ENCODE measurements around the gene CDC42EP4. TPM values are rescaled to one million over a fixed set of nuclear protein-coding genes. Genes with fewer than 3 reads are reported as not detected.

Gene CDC42EP4
- total and polyA plus RNA-seq, 2 donors (not counting 1 experiment from before 2014, with no cell fraction given): 20.9 to 34.2 TPM

DNA sequence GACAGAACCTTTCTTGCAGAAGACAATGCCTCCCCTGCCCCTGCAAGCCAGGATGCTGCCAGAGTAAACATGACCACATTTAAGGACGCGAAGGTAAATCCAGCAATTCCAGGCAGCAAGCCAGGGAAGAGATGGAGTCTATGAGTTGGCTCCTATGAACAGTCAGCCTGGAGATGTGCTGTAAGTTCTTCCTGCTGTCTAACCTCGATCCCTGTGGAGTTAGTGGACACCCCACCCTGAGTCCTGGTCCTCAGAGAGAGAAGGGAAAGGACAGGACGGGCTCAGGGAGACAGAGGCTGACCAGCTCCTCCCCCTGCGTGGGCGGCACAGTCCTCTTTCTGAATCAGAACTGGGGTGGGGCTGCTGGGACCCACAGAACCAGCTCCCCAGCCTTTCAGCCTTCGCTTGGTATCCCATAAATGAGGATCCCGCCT lies 24.9 kb downstream of the CDC42EP4 start:
- Histone ChIP-seq H3K27me3 (ENCODE audit: control insufficient read depth, insufficient read depth, low read length) (no peaks in the 10 kb centered on the region), H3K36me3 (ENCODE audit: control insufficient read depth, insufficient read depth, low read length) (peaks cover 18% of the 10 kb centered on the region), H3K4me2 (ENCODE audit: extremely low read depth, insufficient read depth, low read length) (no peak overlapping the region), H3K9ac (ENCODE audit: insufficient read depth, low read length) (no peak overlapping the region), H3K4me1 (ENCODE audit: control insufficient read depth, extremely low read depth, insufficient read depth, low read length) (peaks cover 24% of the 10 kb centered on the region), H3K9me3 (ENCODE audit: control insufficient read depth, insufficient read depth, low read depth, low read length) (no peaks in the 10 kb centered on the region), H3K27ac (ENCODE audit: insufficient read depth, low read length) (no peak overlapping the region), H2AFZ (ENCODE audit: low read length) (no peak overlapping the region), H3K4me3 (replicated peaks in 1 of 4; ENCODE audit: control extremely low read depth in 1 of 4, insufficient read depth in 1 of 4, low read depth in 3 of 4, low read length in 4 of 4) (no peak overlapping the region), H3K79me2 (ENCODE audit: control insufficient read depth, insufficient read depth, low read length) (peaks cover 61% of the 10 kb centered on the region), H4K20me1 (ENCODE audit: control insufficient read depth, extremely low read depth, insufficient read depth, low read length) (no peaks in the 10 kb centered on the region)
- DNase-seq (ENCODE audit: low read depth in 2 of 2): peak in 1 of 2 donors; percentile 76
- TF ChIP-seq EZH2 (IDR thresholded peaks at IDR 0.05; ENCODE audit: low read length, missing control alignments): no peak
- TF ChIP-seq, protein P1, sequence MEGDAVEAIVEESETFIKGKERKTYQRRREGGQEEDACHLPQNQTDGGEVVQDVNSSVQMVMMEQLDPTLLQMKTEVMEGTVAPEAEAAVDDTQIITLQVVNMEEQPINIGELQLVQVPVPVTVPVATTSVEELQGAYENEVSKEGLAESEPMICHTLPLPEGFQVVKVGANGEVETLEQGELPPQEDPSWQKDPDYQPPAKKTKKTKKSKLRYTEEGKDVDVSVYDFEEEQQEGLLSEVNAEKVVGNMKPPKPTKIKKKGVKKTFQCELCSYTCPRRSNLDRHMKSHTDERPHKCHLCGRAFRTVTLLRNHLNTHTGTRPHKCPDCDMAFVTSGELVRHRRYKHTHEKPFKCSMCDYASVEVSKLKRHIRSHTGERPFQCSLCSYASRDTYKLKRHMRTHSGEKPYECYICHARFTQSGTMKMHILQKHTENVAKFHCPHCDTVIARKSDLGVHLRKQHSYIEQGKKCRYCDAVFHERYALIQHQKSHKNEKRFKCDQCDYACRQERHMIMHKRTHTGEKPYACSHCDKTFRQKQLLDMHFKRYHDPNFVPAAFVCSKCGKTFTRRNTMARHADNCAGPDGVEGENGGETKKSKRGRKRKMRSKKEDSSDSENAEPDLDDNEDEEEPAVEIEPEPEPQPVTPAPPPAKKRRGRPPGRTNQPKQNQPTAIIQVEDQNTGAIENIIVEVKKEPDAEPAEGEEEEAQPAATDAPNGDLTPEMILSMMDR (conservative IDR thresholded peaks at IDR 0.05 in 1 of 2, IDR thresholded peaks at IDR 0.05 in 1 of 2; ENCODE audit: low read depth in 1 of 2, low read length in 2 of 2): no peak

DNA sequence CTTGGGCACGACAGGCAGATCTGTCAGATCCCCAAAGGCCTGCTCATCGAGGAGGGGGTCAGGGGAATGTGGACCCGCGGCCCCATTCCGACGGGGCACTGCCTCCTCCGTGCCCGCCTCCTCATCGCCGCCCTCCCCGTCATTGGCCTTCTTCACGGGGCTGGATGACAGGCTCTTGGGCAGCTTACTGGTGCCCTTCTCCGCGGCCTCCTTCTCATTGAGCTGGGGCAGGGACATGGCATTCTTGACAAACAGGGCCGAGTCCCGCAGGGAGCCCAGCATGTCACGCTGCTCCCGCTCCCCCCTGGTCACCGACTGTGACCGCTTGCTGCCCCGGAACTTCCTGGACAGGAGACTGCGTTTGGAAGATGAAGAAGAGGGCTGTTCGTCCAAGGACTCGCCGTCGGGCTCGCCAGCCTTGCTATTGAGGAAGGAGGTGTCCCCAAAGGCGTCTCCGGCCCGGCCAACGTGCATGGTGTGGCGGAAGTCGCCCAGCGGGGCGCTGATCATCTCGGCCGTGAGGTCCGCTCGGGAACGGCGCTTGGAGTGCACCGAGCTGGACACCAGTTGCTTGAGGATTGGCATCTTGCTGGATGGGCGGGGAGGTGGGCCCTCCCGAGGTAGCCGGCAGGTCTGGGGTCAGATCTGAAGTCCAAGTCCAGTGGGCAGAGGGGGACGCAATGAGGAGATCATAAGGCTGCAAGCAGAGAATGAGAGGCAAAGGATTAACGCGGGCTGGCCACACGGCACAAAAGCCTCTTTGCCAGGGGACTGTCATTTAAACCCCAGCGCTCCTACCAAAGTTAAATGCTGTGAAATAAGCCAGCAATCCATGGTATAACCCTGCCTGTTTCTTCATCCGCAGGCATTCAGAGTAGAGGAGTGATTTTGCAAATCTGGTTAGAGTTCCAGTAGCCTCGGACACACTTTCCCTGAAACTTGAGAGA lies 25.6 kb downstream of the CDC42EP4 start:
- TF ChIP-seq EZH2 (IDR thresholded peaks at IDR 0.05; ENCODE audit: low read length, missing control alignments): no peak
- TF ChIP-seq, protein P1 (conservative IDR thresholded peaks at IDR 0.05 in 1 of 2, IDR thresholded peaks at IDR 0.05 in 1 of 2; ENCODE audit: low read depth in 1 of 2, low read length in 2 of 2): no peak
- H3K27ac ChIP-seq (ENCODE audit: insufficient read depth, low read length): no peak overlapping the region
- H3K9ac ChIP-seq (ENCODE audit: insufficient read depth, low read length): no peak overlapping the region
- peaks cover 56% of the 10 kb centered on the region for H3K79me2 ChIP-seq (ENCODE audit: control insufficient read depth, insufficient read depth, low read length)
- peaks cover 17% of the 10 kb centered on the region for H3K4me1 ChIP-seq (ENCODE audit: control insufficient read depth, extremely low read depth, insufficient read depth, low read length)
- no peaks in the 10 kb centered on the region for H4K20me1 ChIP-seq (ENCODE audit: control insufficient read depth, extremely low read depth, insufficient read depth, low read length)
- no peak for DNase-seq (ENCODE audit: low read depth in 2 of 2)
- peaks cover 18% of the 10 kb centered on the region for H3K36me3 ChIP-seq (ENCODE audit: control insufficient read depth, insufficient read depth, low read length)
- H3K27me3 ChIP-seq (ENCODE audit: control insufficient read depth, insufficient read depth, low read length): no peaks in the 10 kb centered on the region
- H3K9me3 ChIP-seq (ENCODE audit: control insufficient read depth, insufficient read depth, low read depth, low read length): no peaks in the 10 kb centered on the region
- no peak overlapping the region for H3K4me2 ChIP-seq (ENCODE audit: extremely low read depth, insufficient read depth, low read length)
- no peak overlapping the region for H3K4me3 ChIP-seq (replicated peaks in 1 of 4; ENCODE audit: control extremely low read depth in 1 of 4, insufficient read depth in 1 of 4, low read depth in 3 of 4, low read length in 4 of 4)
- no peak overlapping the region for H2AFZ ChIP-seq (ENCODE audit: low read length)

DNA sequence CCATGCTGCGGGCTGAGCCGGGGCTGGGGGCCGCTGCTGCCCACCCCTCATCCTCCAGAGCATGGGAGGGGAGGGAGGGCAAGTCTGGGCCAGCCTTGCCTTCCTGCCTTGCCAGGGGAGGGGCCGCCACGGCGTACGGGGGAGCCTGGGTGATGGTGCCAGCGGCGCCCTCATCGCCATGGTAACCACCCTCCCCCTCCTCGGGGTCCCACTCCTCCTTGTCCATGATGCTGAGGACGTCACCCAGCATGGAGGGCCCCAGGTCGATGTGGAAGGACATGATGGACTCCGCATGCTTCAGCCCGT lies 26.2 kb downstream of the CDC42EP4 start:
- no peak overlapping the region for H3K27ac ChIP-seq (ENCODE audit: insufficient read depth, low read length)
- no peaks in the 10 kb centered on the region for H3K27me3 ChIP-seq (ENCODE audit: control insufficient read depth, insufficient read depth, low read length)
- H2AFZ ChIP-seq (ENCODE audit: low read length): no peak overlapping the region
- no peak overlapping the region for H3K9ac ChIP-seq (ENCODE audit: insufficient read depth, low read length)
- H3K4me3 ChIP-seq (replicated peaks in 1 of 4; ENCODE audit: control extremely low read depth in 1 of 4, insufficient read depth in 1 of 4, low read depth in 3 of 4, low read length in 4 of 4): no peak overlapping the region
- no peak for DNase-seq (ENCODE audit: low read depth in 2 of 2)
- H3K4me2 ChIP-seq (ENCODE audit: extremely low read depth, insufficient read depth, low read length): no peak overlapping the region
- H3K79me2 ChIP-seq (ENCODE audit: control insufficient read depth, insufficient read depth, low read length): peaks cover 50% of the 10 kb centered on the region
- peaks cover 18% of the 10 kb centered on the region for H3K36me3 ChIP-seq (ENCODE audit: control insufficient read depth, insufficient read depth, low read length)
- H3K4me1 ChIP-seq (ENCODE audit: control insufficient read depth, extremely low read depth, insufficient read depth, low read length): peaks cover 11% of the 10 kb centered on the region
- no peak for TF ChIP-seq EZH2 (IDR thresholded peaks at IDR 0.05; ENCODE audit: low read length, missing control alignments)
- TF ChIP-seq, protein P1 (conservative IDR thresholded peaks at IDR 0.05 in 1 of 2, IDR thresholded peaks at IDR 0.05 in 1 of 2; ENCODE audit: low read depth in 1 of 2, low read length in 2 of 2): no peak
- H3K9me3 ChIP-seq (ENCODE audit: control insufficient read depth, insufficient read depth, low read depth, low read length): no peaks in the 10 kb centered on the region
- H4K20me1 ChIP-seq (ENCODE audit: control insufficient read depth, extremely low read depth, insufficient read depth, low read length): no peaks in the 10 kb centered on the region

Data from fibroblast of lung (primary cell).